B cell (primary cell): Measurements from ENCODE around the gene POP4. TPM values are rescaled to one million over a fixed set of nuclear protein-coding genes. Genes with fewer than 3 reads are reported as not detected.

Experiments used
- ATAC-seq: fragments of 200-7000 bp; cut with Tn5 transposase; one replicate; pipeline ENCODE4 v1.10.0; 2021; ENCODE audit warnings: low read depth, mild to moderate bottlenecking, moderate number of reproducible peaks, moderate library complexity
- CTCF ChIA-PET: fragments of 350-600 bp; sonication (Branson Sonifier 250); formaldehyde crosslinking; loops from one replicate; lab custom pipeline; 2021; ENCODE audit warnings: antibody characterized with exemption, inconsistent platforms; lab: Charles Lee
- POLR2A ChIA-PET: fragments of 350-600 bp; sonication (Branson Sonifier 250); formaldehyde crosslinking; loops from one replicate; lab custom pipeline; 2021; ENCODE audit warnings: antibody characterized with exemption; lab: Charles Lee
- DNase-seq: peaks from one replicate; pipeline ENCODE4 v3.0.0; 2013
- H2AFZ ChIP-seq: 2 replicates; pipeline ENCODE4 v1.6.1; 2012; ENCODE audit warnings: mild to moderate bottlenecking, low read depth, low read length; ENCODE audit not compliant: insufficient read depth, poor library complexity, severe bottlenecking
- H3K27ac ChIP-seq, 2 donors: 1 replicate in 1 of 2; 2 replicates in 1 of 2; pipeline ENCODE4 v1.5.1; 2012 to 2013; ENCODE audit warnings: low read length in 2 of 2, mild to moderate bottlenecking in 2 of 2, moderate library complexity in 1 of 2
- H3K27me3 ChIP-seq, 4 experiments: fragments of 200-600 bp in 1 of 4; sonication (generic) in 1 of 4; replicated peaks in 1 of 4; 1 replicate in 2 of 4; 2 replicates in 2 of 4; pipeline versions ENCODE4 v1.6.1 to v1.7.0; 2013 to 2016; ENCODE audit warnings: low read length in 3 of 4, mild to moderate bottlenecking in 2 of 4, mixed read lengths in 1 of 4, moderate library complexity in 1 of 4; ENCODE audit not compliant: insufficient read depth in 4 of 4, control insufficient read depth in 3 of 4; ENCODE audit errors: control extremely low read depth in 1 of 4
- H3K36me3 ChIP-seq, 2 experiments: replicated peaks in 1 of 2; 1 replicate in 1 of 2; 2 replicates in 1 of 2; pipeline versions ENCODE4 v1.6.1 to v1.7.1; 2013; ENCODE audit warnings: low read length in 1 of 2; ENCODE audit not compliant: insufficient read depth in 2 of 2, control insufficient read depth in 1 of 2; ENCODE audit errors: control extremely low read depth in 1 of 2, extremely low read depth in 1 of 2
- H3K4me1 ChIP-seq, 2 donors: fragments of 200-600 bp in 1 of 2; sonication (generic) in 1 of 2; 1 replicate in 1 of 2; 2 replicates in 1 of 2; pipeline versions ENCODE4 v1.5.1 to v1.6.1; 2013 to 2017; ENCODE audit warnings: low read length in 2 of 2; ENCODE audit not compliant: control insufficient read depth in 2 of 2, insufficient read depth in 2 of 2
- H3K4me2 ChIP-seq: replicated peaks from 2 replicates; pipeline ENCODE3; 2012; ENCODE audit warnings: mild to moderate bottlenecking, low read depth, low read length; ENCODE audit not compliant: poor library complexity, severe bottlenecking
- H3K4me3 ChIP-seq, 5 experiments: fragments of 200-600 bp in 1 of 5; sonication (generic) in 1 of 5; 1 replicate in 3 of 5; 2 replicates in 2 of 5; pipeline versions ENCODE4 v1.5.1 to v1.7.0; 2011 to 2016; ENCODE audit warnings: low read length in 4 of 5, mild to moderate bottlenecking in 4 of 5, low read depth in 2 of 5, control low read depth in 1 of 5, moderate library complexity in 1 of 5; ENCODE audit not compliant: insufficient read depth in 1 of 5; ENCODE audit errors: control extremely low read depth in 1 of 5, extremely low read depth in 1 of 5
- H3K79me2 ChIP-seq: fragments of 200-600 bp; sonication (generic); one replicate; pipeline ENCODE4 v1.6.0; 2016; ENCODE audit warnings: low read length; ENCODE audit not compliant: control insufficient read depth, insufficient read depth
- H3K9ac ChIP-seq: fragments of 200-600 bp; sonication (generic); 2 replicates; pipeline ENCODE4 v1.6.1; 2017; ENCODE audit warnings: mild to moderate bottlenecking, low read length, moderate library complexity
- H3K9me3 ChIP-seq, 3 donors: one replicate each; pipeline versions ENCODE4 v1.6.1 to v1.7.1; 2013; ENCODE audit warnings: low read length in 2 of 3; ENCODE audit not compliant: control insufficient read depth in 2 of 3, insufficient read depth in 1 of 3; ENCODE audit errors: control extremely low read depth in 1 of 3
- H4K20me1 ChIP-seq: 2 replicates; pipeline ENCODE4 v1.6.0; 2012; ENCODE audit warnings: mild to moderate bottlenecking, low read length; ENCODE audit not compliant: insufficient read depth, control insufficient read depth, poor library complexity, severe bottlenecking
- H3K27ac Mint-ChIP-seq: one replicate; pipeline ENCODE4 v1.8.0; 2021; ENCODE audit warnings: mixed read lengths
- H3K27me3 Mint-ChIP-seq: one replicate; pipeline ENCODE4 v1.8.0; 2021; ENCODE audit warnings: mixed read lengths
- H3K4me1 Mint-ChIP-seq: one replicate; pipeline ENCODE4 v1.8.0; 2021; ENCODE audit warnings: mixed read lengths
- H3K4me3 Mint-ChIP-seq: one replicate; pipeline ENCODE4 v1.8.0; 2021; ENCODE audit warnings: mixed read lengths
- H3K9me3 Mint-ChIP-seq: one replicate; pipeline ENCODE4 v1.8.0; 2022; ENCODE audit warnings: mixed read lengths; ENCODE audit not compliant: insufficient read depth
- EZH2 ChIP-seq: IDR thresholded peaks from 2 replicates; pipeline ENCODE4 v1.6.1; 2012; ENCODE audit warnings: borderline replicate concordance, low read depth, mild to moderate bottlenecking, moderate library complexity, low read length; ENCODE audit not compliant: insufficient read depth, poor library complexity, severe bottlenecking
- WGBS: methylation state at CpG from one replicate; pipeline ENCODE4 v1.1.5; 2013; ENCODE audit warnings: missing lambda C conversion rate; ENCODE audit not compliant: insufficient coverage; 5-methylcytosine and 5-hydroxymethylcytosine counted together
- intact Hi-C: fragments of 100-400 bp; cut with micrococcal nuclease; formaldehyde crosslinking; loops from one replicate; pipeline ENCODE4 v1.10.0; 2022
- polyA plus RNA-seq: library from polyadenylated mRNA; depleted of rRNA; stranded (reverse); fragments of >200 nt; gene quantifications from 2 replicates; pipeline ENCODE4 v1.2.3, GENCODE V29; 2012
- total RNA-seq, 2 donors: library from RNA; stranded (reverse); fragments of 120-200 nt in 1 of 2; gene quantifications; 1 replicate in 1 of 2; 2 replicates in 1 of 2; pipeline versions ENCODE4 v1.2.3 to v1.2.4, GENCODE V29; 2013 to 2022
- TF ChIP-seq, protein P1 (sequence below): fragments of 200-600 bp; IDR thresholded peaks from one replicate; pipeline ENCODE4 v1.8.0; 2022; ENCODE audit warnings: antibody characterized with exemption, mild to moderate bottlenecking

POP4 gene
- total and polyA plus RNA-seq, 2 donors (not counting 1 experiment from before 2014, with no cell fraction given) = 58.9 to 61.2 TPM

DNA sequence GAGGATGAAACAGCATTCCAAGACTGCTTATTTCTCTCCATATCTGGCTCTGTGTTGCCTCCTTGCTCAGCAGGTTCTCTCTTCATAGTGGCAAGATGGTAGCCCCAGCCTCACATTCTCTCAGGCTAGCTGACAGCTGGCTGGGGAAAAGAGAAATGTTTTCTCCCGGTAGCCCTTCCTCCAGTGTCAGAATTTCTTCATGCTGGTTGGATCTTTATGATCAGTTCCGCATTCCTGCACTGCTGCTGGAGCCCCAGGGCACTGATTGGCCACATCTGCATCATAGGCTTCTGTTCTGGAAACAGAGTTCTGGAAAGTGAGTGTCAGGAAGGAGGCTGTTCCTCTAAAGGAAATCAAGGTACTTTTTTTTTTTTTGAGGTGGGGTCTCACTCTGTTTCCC, 24.6 kb downstream of the POP4 start:
- no peaks in the 10 kb centered on the region for H3K27me3 ChIP-seq
- no peaks in the 10 kb centered on the region for H3K36me3 ChIP-seq
- H3K4me3 ChIP-seq = no peak overlapping the region
- DNase-seq (no peak), ATAC-seq (no peak)
- no peak overlapping the region for H2AFZ ChIP-seq
- H3K27me3 Mint-ChIP-seq = no peaks in the 10 kb centered on the region
- H3K4me1 Mint-ChIP-seq = no peaks in the 10 kb centered on the region
- no peaks in the 10 kb centered on the region for H3K9me3 ChIP-seq
- H3K4me2 ChIP-seq = no peak overlapping the region
- WGBS = 93% methylated on average over 2 of the region's 2 CpGs
- CTCF ChIA-PET = interaction anchor here (1.2 kb wide), 1 partner anchor 86 kb away, joined by 3 read pairs; no protein-coding TSS in a partner anchor
- H3K9me3 Mint-ChIP-seq = peaks cover 4% of the 10 kb centered on the region
- H3K79me2 ChIP-seq = no peaks in the 10 kb centered on the region
- H4K20me1 ChIP-seq = no peaks in the 10 kb centered on the region
- POLR2A ChIA-PET = no interaction called here
- no peak overlapping the region for H3K9ac ChIP-seq
- TF ChIP-seq, protein P1, sequence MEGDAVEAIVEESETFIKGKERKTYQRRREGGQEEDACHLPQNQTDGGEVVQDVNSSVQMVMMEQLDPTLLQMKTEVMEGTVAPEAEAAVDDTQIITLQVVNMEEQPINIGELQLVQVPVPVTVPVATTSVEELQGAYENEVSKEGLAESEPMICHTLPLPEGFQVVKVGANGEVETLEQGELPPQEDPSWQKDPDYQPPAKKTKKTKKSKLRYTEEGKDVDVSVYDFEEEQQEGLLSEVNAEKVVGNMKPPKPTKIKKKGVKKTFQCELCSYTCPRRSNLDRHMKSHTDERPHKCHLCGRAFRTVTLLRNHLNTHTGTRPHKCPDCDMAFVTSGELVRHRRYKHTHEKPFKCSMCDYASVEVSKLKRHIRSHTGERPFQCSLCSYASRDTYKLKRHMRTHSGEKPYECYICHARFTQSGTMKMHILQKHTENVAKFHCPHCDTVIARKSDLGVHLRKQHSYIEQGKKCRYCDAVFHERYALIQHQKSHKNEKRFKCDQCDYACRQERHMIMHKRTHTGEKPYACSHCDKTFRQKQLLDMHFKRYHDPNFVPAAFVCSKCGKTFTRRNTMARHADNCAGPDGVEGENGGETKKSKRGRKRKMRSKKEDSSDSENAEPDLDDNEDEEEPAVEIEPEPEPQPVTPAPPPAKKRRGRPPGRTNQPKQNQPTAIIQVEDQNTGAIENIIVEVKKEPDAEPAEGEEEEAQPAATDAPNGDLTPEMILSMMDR = no peak
- TF ChIP-seq EZH2 = no peak
- intact Hi-C loops = no loop called here
- no peaks in the 10 kb centered on the region for H3K4me1 ChIP-seq
- H3K4me3 Mint-ChIP-seq = no peak overlapping the region
- H3K27ac ChIP-seq = no peak overlapping the region
- H3K27ac Mint-ChIP-seq = no peak overlapping the region

DNA sequence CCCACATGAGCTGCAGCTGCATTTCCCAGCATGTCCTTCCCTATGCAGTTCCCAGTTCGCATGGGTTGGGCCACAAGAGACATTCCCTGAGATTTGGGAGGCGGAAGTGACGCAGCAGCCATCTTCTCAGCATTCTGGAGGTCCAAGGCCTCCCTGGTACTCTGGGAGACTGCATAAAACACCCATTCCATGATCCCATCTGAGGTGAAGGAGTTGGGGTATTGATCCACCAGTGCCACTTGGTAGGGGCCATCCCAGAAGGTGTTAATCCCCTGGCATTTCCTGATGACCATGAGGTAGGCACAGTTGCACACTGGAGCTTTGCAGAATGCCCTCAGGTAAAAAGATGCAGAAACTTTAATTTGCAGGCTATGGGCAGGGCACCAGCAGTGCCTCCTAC, 25.4 kb downstream of the POP4 start:
- H3K79me2 ChIP-seq = no peaks in the 10 kb centered on the region
- H3K9me3 Mint-ChIP-seq = peaks cover 4% of the 10 kb centered on the region
- CTCF ChIA-PET = no interaction called here
- no peaks in the 10 kb centered on the region for H3K9me3 ChIP-seq
- H3K9ac ChIP-seq = no peak overlapping the region
- no peak overlapping the region for H3K4me3 ChIP-seq
- H3K27me3 ChIP-seq = peaks cover 0 to 2% (median 0%) of the 10 kb centered on the region in 4 experiments
- DNase-seq (no peak), ATAC-seq (no peak)
- POLR2A ChIA-PET = no interaction called here
- H3K4me2 ChIP-seq = no peak overlapping the region
- no peak overlapping the region for H3K27ac ChIP-seq
- no peak overlapping the region for H3K27ac Mint-ChIP-seq
- no peaks in the 10 kb centered on the region for H3K4me1 Mint-ChIP-seq
- 89% methylated on average over 2 of the region's 3 CpGs for WGBS
- H2AFZ ChIP-seq = no peak overlapping the region
- H3K36me3 ChIP-seq = no peaks in the 10 kb centered on the region
- H3K4me3 Mint-ChIP-seq = no peak overlapping the region
- H4K20me1 ChIP-seq = no peaks in the 10 kb centered on the region
- no peaks in the 10 kb centered on the region for H3K27me3 Mint-ChIP-seq
- intact Hi-C loops = no loop called here
- H3K4me1 ChIP-seq = no peaks in the 10 kb centered on the region
- TF ChIP-seq, protein P1 = no peak
- no peak for TF ChIP-seq EZH2
